Activated CD8-positive, alpha-beta memory T cell treated with anti-CD3 and anti-CD28 coated beads for 4 hours (primary cell): ENCODE results near the gene GEMIN8.

Experiments used
- DNase-seq, 2 donors: peaks; one replicate each; pipeline ENCODE4 v3.0.0-alpha.2; 2020; ENCODE audit warnings: low read depth in 2 of 2

The GEMIN8 gene

GRCh38 chrX:14015941-14016340 lies 13.8 kb downstream of the GEMIN8 start:
- no peak for DNase-seq

- no peak for DNase-seq
Observed at GRCh38 chrX:14015294-14015693, 14.4 kb downstream of the GEMIN8 start.

- DNase-seq: no peak
Observed at GRCh38 chrX:14014526-14014925, 15.2 kb downstream of the GEMIN8 start.

- DNase-seq: no peak
Observed at GRCh38 chrX:14013054-14013453, 16.6 kb downstream of the GEMIN8 start.

GRCh38 chrX:14010566-14010965 lies 19.1 kb downstream of the GEMIN8 start:
- DNase-seq: no peak

GRCh38 chrX:14006540-14006939 lies 23.2 kb downstream of the GEMIN8 start:
- no peak for DNase-seq

GRCh38 chrX:14003876-14004425 lies 25.7 kb downstream of the GEMIN8 start:
- no peak for DNase-seq

- no peak for DNase-seq
Observed at GRCh38 chrX:14003028-14003427, 26.7 kb downstream of the GEMIN8 start.

- DNase-seq: no peak
Observed at GRCh38 chrX:13996650-13997049, 33.0 kb downstream of the GEMIN8 start.

- no peak for DNase-seq
Observed at GRCh38 chrX:13994536-13995080, 35.1 kb downstream of the GEMIN8 start.

GRCh38 chrX:13994104-13994503 lies 35.6 kb downstream of the GEMIN8 start:
- no peak for DNase-seq

- no peak for DNase-seq
Observed at GRCh38 chrX:13990126-13990800, 39.4 kb downstream of the GEMIN8 start.

GRCh38 chrX:13985697-13986435 lies 43.8 kb downstream of the GEMIN8 start:
- no peak for DNase-seq

GRCh38 chrX:13983734-13984133 lies 46.0 kb downstream of the GEMIN8 start:
- no peak for DNase-seq

- DNase-seq: no peak
Observed at GRCh38 chrX:13968198-13968597, 61.5 kb downstream of the GEMIN8 start.

- no peak for DNase-seq
Observed at GRCh38 chrX:13967636-13968035, 62.1 kb downstream of the GEMIN8 start.

GRCh38 chrX:13966793-13967125 lies 62.9 kb downstream of the GEMIN8 start:
- DNase-seq: no peak

- DNase-seq: no peak
Observed at GRCh38 chrX:13966071-13966792, 63.5 kb downstream of the GEMIN8 start.

- DNase-seq: no peak
Observed at GRCh38 chrX:13965531-13965930, 64.2 kb downstream of the GEMIN8 start.

- DNase-seq: no peak
Observed at GRCh38 chrX:13956998-13957397, 72.7 kb downstream of the GEMIN8 start.
